Activated T-helper 17 cell treated with anti-CD3 and anti-CD28 coated beads, Interleukin-2, amount 50 U/mL, for 72 hours (primary cell): Measurements from ENCODE around the gene RAB3GAP1. TPM values are rescaled to one million over a fixed set of nuclear protein-coding genes. Genes with fewer than 3 reads are reported as not detected.

Experiments
- ATAC-seq: fragments of 150-1000 bp; cut with Tn5 transposase; replicated peaks from 2 replicates; pipeline ENCODE4 v1.10.0; 2021; ENCODE audit warnings: mild to moderate bottlenecking, moderate library complexity
- H3K27ac Mint-ChIP-seq: one replicate; pipeline ENCODE4 v1.8.0; 2022; ENCODE audit warnings: mixed read lengths
- H3K27me3 Mint-ChIP-seq: one replicate; pipeline ENCODE4 v1.8.0; 2022; ENCODE audit warnings: mixed read lengths
- H3K36me3 Mint-ChIP-seq: one replicate; pipeline ENCODE4 v1.8.0; 2022; ENCODE audit warnings: low read depth, mild to moderate bottlenecking, mixed read lengths
- H3K4me1 Mint-ChIP-seq: one replicate; pipeline ENCODE4 v1.8.0; 2022; ENCODE audit warnings: mixed read lengths
- H3K4me3 Mint-ChIP-seq: one replicate; pipeline ENCODE4 v1.8.0; 2022; ENCODE audit warnings: mild to moderate bottlenecking, mixed read lengths
- H3K9me3 Mint-ChIP-seq: one replicate; pipeline ENCODE4 v1.8.0; 2022; ENCODE audit warnings: mixed read lengths
- total RNA-seq, 2 donors: library from RNA; stranded (reverse); gene quantifications; one replicate each; pipeline ENCODE4 v1.2.3, GENCODE V29; 2022

Gene RAB3GAP1
- total RNA-seq, 2 donors from 2014 or later = 19.9 to 28.3 TPM

DNA sequence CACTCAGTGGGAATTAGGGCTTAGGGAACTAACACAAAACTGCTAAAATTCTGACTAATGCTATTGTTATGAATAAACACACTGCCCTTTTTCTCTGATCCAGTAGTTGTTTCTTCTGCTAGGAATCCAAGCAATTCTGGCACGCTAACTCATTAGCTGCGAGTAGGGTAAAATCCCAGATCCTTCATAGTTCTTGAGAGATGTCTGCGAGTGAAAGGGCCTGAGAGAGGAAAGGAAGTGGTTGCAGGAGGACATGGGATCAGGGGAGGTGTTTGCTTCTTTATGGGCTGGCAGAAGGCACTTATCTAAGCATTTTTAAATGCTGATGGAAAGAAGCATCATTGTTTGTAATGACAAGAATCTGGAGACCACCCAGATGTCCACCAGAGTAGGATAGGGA is 14.3 kb upstream of the RAB3GAP1 start:
- H3K27ac Mint-ChIP-seq = no peak overlapping the region
- no peak overlapping the region for H3K4me3 Mint-ChIP-seq
- no peak for ATAC-seq
- no peaks in the 10 kb centered on the region for H3K4me1 Mint-ChIP-seq
- no peaks in the 10 kb centered on the region for H3K9me3 Mint-ChIP-seq
- H3K27me3 Mint-ChIP-seq = peaks cover 3% of the 10 kb centered on the region
- no peaks in the 10 kb centered on the region for H3K36me3 Mint-ChIP-seq

GRCh38 chr2:135043345-135043744 is 8.7 kb upstream of the RAB3GAP1 start:
- Mint-ChIP-seq H3K27ac (no peak overlapping the region), H3K27me3 (peaks cover 3% of the 10 kb centered on the region)

DNA sequence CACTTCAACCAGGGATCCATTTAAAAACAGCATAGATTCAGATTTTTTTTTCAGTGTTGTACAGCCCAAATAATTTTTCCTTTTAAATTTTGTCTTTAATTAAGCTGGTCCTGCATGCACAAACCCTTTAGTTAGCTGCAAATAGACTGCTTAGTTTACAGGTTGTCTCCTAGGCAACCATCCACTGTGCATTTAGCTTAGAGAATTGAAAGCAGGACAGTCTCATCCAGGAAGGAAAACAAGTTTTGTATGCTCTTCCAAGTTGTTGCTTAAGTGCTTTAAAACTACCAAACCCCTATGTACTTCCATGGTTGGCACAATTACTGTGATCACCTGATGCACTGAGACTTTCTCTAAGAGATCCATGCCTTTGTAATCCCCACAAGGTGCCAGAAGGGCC is 4.8 kb upstream of the RAB3GAP1 start, which contains the start of gene MAP3K19:
MAP3K19 (minus strand) TSS at position 148 of the 400 bp plus-strand sequence. CDS start 22,800 bp downstream, outside the sequence.
- Mint-ChIP-seq H3K9me3 (no peaks in the 10 kb centered on the region), H3K4me3 (no peak within 1 kb of the TSS)
- no peak for ATAC-seq

More at GRCh38 chr2:135043345-135043744, 8.7 kb upstream of the RAB3GAP1 start:
- Mint-ChIP-seq H3K4me3 (no peak overlapping the region), H3K4me1 (no peaks in the 10 kb centered on the region), H3K36me3 (no peaks in the 10 kb centered on the region), H3K9me3 (no peaks in the 10 kb centered on the region)
- ATAC-seq = no peak

DNA sequence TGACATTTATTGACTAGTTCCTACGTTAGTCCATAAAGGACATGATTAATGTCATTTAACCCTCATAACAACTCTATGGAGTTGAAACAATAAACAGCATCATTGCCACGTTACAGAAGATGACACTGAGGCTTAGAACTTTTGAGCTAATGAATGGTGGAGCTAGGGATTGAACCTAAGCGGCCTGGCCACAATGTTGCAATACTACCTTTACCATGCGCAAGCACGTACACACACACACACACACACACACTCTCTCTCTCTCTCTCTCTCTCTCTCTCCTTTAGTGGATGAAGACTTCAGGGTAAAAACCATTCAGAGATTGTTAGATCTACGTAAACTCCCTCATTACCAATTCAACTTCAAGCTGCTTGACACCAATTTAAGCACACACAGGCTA is 4.0 kb upstream of the RAB3GAP1 start:
- ATAC-seq = no peak
- Mint-ChIP-seq H3K4me1 (peaks cover 5% of the 10 kb centered on the region), H3K27me3 (no peaks in the 10 kb centered on the region), H3K9me3 (no peaks in the 10 kb centered on the region), H3K36me3 (peaks cover 10% of the 10 kb centered on the region), H3K27ac (no peak overlapping the region), H3K4me3 (no peak overlapping the region)

More for the DNA sequence above, 4.8 kb upstream of the RAB3GAP1 start, which contains the start of gene MAP3K19:
- Mint-ChIP-seq H3K4me1 (peaks cover 4% of the 10 kb centered on the region), H3K36me3 (peaks cover 5% of the 10 kb centered on the region), H3K27ac (no peak within 1 kb of the TSS), H3K27me3 (no peaks in the 10 kb centered on the region)

- peaks cover 19% of the 10 kb centered on the region for H3K4me1 Mint-ChIP-seq
- H3K9me3 Mint-ChIP-seq = no peaks in the 10 kb centered on the region
- no peaks in the 10 kb centered on the region for H3K27me3 Mint-ChIP-seq
- peak overlapping the region; percentile 92 for H3K4me3 Mint-ChIP-seq
- peaks cover 18% of the 10 kb centered on the region for H3K36me3 Mint-ChIP-seq
- ATAC-seq = no peak
- H3K27ac Mint-ChIP-seq = no peak overlapping the region
These were observed 2.0 kb upstream of the RAB3GAP1 start for GRCh38 chr2:135050132-135050531.

DNA sequence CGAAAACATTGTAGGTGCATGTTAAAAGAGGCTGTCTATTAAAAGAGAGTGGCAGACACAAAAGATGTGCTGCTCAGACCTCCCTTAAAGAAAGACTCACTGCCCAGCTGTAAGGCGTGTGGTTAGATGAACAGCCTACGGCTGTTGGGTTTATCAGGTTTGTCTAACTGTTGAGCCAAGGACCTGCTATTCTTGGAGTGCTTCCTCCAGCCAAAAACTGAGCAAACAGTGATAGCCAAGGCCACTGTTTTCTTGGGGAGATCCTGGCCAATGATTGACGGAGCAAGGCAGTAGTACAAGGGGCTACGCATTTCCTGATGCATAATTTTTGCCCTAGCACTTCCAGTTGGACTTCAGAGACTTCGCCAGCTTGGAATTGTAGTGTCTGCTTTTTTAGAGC is 1.4 kb upstream of the RAB3GAP1 start:
- H3K36me3 Mint-ChIP-seq = peaks cover 18% of the 10 kb centered on the region
- peak overlapping the region; percentile 99 for H3K27ac Mint-ChIP-seq
- peak overlapping the region; percentile 92 for H3K4me3 Mint-ChIP-seq
- ATAC-seq = no peak
- H3K9me3 Mint-ChIP-seq = no peaks in the 10 kb centered on the region
- no peaks in the 10 kb centered on the region for H3K27me3 Mint-ChIP-seq
- H3K4me1 Mint-ChIP-seq = peaks cover 19% of the 10 kb centered on the region

DNA sequence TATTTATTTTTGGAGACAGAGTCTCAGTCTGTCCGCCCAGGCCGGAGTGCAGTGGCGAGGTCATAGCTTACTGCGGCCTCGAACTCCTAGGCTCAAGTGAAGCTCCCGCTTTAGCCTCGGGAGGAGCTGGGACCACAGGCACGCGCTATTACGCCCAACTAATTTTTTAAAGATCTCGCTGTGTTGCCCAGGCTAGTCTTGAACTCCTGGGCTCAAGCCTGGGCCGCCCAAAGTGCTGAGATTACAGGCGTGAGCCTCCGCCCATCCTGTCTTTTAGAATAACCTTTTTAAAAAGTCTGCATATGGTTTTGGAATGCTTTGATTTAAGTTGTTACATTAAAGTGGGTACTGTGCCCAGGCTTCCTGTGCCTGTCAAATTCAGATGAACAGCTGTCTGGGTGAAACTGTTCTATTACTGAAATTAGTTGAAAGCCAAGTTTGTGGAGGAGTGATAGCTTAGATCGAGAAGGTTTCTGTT is 944 bp downstream of the RAB3GAP1 start:
- ATAC-seq = peak; percentile 70
- H3K27me3 Mint-ChIP-seq = no peaks in the 10 kb centered on the region
- H3K36me3 Mint-ChIP-seq = peaks cover 36% of the 10 kb centered on the region
- H3K27ac Mint-ChIP-seq = peak overlapping the region; percentile 99
- H3K9me3 Mint-ChIP-seq = no peaks in the 10 kb centered on the region
- peaks cover 19% of the 10 kb centered on the region for H3K4me1 Mint-ChIP-seq
- peak overlapping the region; percentile 92 for H3K4me3 Mint-ChIP-seq

DNA sequence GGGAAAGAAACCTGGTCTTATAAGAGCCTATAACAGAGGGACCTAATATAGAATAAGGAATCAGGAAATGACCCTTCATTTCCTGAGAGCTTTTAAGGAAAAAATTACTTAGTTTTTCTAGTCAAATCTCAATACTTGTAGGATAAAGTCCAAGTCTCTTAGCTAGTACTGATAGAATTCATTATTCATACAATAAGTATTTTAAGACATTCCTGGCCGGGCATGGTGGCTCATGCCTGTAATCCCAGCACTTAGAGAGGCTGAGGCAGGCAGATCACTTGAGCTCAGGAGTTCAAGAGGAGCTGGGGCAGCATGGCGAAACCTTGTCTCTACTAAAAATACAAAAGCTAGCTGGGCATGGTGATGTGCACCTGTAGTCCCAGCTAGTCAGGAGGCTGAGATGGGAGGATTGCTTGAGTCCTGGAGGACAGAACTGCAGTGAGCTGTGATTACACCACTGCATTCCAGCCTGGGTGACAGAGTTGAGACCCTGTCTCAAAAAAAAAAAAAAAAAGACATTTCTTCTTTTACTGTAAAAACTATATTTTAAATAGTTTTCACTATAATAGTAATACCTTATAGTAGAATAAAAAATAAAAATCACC is 3.2 kb downstream of the RAB3GAP1 start:
- no peak for ATAC-seq
- peak overlapping the region; percentile 99 for H3K27ac Mint-ChIP-seq
- H3K36me3 Mint-ChIP-seq = peaks cover 57% of the 10 kb centered on the region
- peak overlapping the region; percentile 92 for H3K4me3 Mint-ChIP-seq
- H3K4me1 Mint-ChIP-seq = peaks cover 29% of the 10 kb centered on the region
- H3K9me3 Mint-ChIP-seq = no peaks in the 10 kb centered on the region
- no peaks in the 10 kb centered on the region for H3K27me3 Mint-ChIP-seq

DNA sequence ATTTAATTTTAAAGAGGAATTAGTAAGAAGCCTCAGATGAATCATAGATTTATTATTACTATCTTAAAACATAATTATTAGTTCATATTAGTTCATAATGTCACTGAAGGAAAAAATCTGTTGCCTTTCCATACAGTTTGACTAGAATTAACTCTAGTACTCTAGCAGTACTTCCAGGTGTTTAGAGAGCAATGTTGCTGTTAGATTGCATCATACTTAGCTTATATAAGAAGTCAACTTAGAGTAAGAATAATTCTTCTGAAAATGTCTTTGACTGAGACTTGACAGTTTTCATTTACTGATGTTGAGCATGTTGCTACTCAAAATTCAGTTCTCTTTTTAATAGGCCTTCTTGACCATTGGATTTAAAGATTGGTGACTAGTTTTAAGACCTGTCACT is 4.7 kb downstream of the RAB3GAP1 start:
- peaks cover 72% of the 10 kb centered on the region for H3K36me3 Mint-ChIP-seq
- no peaks in the 10 kb centered on the region for H3K27me3 Mint-ChIP-seq
- H3K4me1 Mint-ChIP-seq = peaks cover 28% of the 10 kb centered on the region
- H3K9me3 Mint-ChIP-seq = no peaks in the 10 kb centered on the region
- H3K4me3 Mint-ChIP-seq = peak overlapping the region; percentile 34
- ATAC-seq = no peak
- peak overlapping the region; percentile 18 for H3K27ac Mint-ChIP-seq

DNA sequence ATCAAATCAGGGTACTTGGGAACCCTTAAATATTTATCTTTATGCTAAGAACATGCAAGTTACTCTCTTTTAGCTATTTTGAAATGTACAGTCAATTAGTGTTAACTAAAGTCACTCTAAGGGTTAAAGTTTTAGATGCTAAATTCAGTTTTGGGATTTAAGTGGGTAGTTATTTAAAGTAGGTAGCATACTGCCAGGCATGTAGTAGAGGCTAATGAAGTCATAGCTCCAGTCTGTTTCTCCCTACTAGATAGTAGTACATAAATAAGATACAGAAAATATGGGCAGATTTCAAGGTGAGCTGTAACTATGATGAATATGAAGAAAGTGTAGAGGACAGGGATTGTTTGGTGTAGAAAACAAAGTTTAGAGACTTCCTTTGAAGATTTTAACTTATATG is 7.5 kb downstream of the RAB3GAP1 start:
- ATAC-seq = no peak
- Mint-ChIP-seq H3K4me1 (peaks cover 10% of the 10 kb centered on the region), H3K27me3 (no peaks in the 10 kb centered on the region), H3K9me3 (no peaks in the 10 kb centered on the region), H3K36me3 (peaks cover 83% of the 10 kb centered on the region), H3K27ac (no peak overlapping the region), H3K4me3 (no peak overlapping the region)

GRCh38 chr2:135063210-135063609 is 11.1 kb downstream of the RAB3GAP1 start:
- H3K9me3 Mint-ChIP-seq = no peaks in the 10 kb centered on the region
- H3K27me3 Mint-ChIP-seq = no peaks in the 10 kb centered on the region
- H3K36me3 Mint-ChIP-seq = peaks cover 86% of the 10 kb centered on the region
- ATAC-seq = no peak
- H3K4me1 Mint-ChIP-seq = peaks cover 16% of the 10 kb centered on the region
- H3K27ac Mint-ChIP-seq = no peak overlapping the region
- H3K4me3 Mint-ChIP-seq = no peak overlapping the region

- H3K27ac Mint-ChIP-seq = no peak overlapping the region
- peaks cover 84% of the 10 kb centered on the region for H3K36me3 Mint-ChIP-seq
- H3K4me1 Mint-ChIP-seq = peaks cover 13% of the 10 kb centered on the region
- no peak overlapping the region for H3K4me3 Mint-ChIP-seq
- H3K9me3 Mint-ChIP-seq = no peaks in the 10 kb centered on the region
- no peak for ATAC-seq
- no peaks in the 10 kb centered on the region for H3K27me3 Mint-ChIP-seq
These were observed 12.1 kb downstream of the RAB3GAP1 start for GRCh38 chr2:135064149-135064548.

DNA sequence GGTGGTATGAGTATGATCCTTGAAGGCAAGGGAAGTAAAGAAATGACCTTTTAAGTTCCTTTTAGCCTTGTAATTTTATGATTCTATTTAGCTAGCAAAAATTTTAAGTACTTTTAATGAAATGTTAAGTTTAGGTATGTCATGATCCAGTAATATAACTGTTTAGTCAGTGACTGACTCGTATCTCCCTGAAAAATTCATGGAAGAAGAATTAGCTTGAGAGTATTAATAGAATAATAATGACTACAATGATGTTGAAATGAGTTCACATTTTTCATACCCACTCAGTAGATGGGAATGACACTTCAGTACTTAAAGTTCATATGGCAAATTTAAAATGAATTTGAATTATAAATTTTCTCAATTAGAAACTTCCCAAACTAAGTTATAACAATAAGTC is 14.6 kb downstream of the RAB3GAP1 start:
- H3K4me1 Mint-ChIP-seq = peaks cover 6% of the 10 kb centered on the region
- peaks cover 66% of the 10 kb centered on the region for H3K36me3 Mint-ChIP-seq
- H3K27me3 Mint-ChIP-seq = no peaks in the 10 kb centered on the region
- H3K4me3 Mint-ChIP-seq = no peak overlapping the region
- no peak for ATAC-seq
- H3K27ac Mint-ChIP-seq = no peak overlapping the region
- H3K9me3 Mint-ChIP-seq = no peaks in the 10 kb centered on the region

- Mint-ChIP-seq H3K27me3 (no peaks in the 10 kb centered on the region), H3K27ac (peak overlapping the region; percentile 7), H3K4me3 (no peak overlapping the region), H3K4me1 (peaks cover 11% of the 10 kb centered on the region), H3K36me3 (peaks cover 38% of the 10 kb centered on the region), H3K9me3 (peaks cover 7% of the 10 kb centered on the region)
- ATAC-seq = no peak
These were observed 20.3 kb downstream of the RAB3GAP1 start for GRCh38 chr2:135072125-135072997.

DNA sequence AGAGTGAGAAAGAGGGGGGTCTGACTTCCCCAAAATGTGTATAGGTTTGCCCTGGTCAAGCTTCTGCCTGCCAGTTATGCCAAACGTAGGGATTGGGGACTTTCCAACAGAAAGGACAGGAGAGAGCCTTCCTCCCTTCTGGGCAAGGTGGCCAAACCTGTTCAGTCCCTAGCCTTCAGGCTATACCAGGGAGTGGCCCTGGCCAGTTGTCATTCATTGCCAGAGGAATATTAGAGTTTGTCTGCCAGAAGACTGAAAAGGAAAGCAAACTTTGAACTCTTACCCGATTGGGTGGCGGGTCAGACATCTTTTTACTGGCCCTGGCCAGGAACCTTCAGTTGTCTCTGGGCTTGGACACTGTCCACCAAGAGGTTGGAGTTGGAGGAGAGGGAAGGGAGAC is 22.1 kb downstream of the RAB3GAP1 start:
- Mint-ChIP-seq H3K27ac (no peak overlapping the region), H3K9me3 (peaks cover 7% of the 10 kb centered on the region), H3K36me3 (peaks cover 36% of the 10 kb centered on the region), H3K27me3 (no peaks in the 10 kb centered on the region), H3K4me1 (peaks cover 17% of the 10 kb centered on the region), H3K4me3 (no peak overlapping the region)
- ATAC-seq = no peak
